ENCODE results near the gene CYTH4.

DNA sequence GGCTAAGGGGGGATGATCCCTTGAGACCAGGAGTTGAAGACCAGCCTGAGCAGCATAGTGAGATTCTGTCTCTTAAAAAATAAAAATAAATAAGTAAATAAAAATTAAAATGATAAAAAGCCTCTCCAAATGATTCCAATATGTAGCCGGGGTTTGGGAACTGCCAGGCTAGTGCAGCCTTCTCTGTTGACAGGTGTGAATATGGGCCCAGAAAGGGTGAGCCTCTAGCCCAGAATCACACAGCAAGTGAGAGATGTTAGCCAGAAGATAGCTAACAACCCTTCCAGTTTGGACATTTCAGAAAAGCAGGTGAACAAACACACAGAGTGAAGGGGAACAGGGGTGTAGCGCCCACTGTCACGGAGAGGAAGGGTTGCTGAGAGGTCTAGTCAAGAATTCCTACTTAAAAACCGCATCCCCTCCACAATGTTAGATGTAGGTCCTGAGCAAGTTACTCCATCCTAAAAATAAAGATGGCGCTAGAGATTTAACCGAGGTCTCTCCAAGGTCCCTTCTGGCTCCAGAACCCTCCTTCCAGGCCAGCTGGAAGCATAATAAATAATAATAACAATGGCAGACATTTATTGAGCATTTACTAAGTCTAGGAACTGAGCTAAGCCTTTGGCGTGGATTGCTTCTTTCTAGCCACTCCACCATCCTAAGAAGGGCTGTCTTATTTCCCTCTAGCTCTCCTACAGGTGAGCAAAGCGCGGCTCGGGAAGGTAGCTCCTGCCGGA, 51.6 kb downstream of the CYTH4 start:
- TF ChIP-seq EZH2phosphoT487 (IDR thresholded peaks at IDR 0.05) (no peak), EZH2 (IDR thresholded peaks at IDR 0.05) (no peak)
- TF ChIP-seq, protein P1, sequence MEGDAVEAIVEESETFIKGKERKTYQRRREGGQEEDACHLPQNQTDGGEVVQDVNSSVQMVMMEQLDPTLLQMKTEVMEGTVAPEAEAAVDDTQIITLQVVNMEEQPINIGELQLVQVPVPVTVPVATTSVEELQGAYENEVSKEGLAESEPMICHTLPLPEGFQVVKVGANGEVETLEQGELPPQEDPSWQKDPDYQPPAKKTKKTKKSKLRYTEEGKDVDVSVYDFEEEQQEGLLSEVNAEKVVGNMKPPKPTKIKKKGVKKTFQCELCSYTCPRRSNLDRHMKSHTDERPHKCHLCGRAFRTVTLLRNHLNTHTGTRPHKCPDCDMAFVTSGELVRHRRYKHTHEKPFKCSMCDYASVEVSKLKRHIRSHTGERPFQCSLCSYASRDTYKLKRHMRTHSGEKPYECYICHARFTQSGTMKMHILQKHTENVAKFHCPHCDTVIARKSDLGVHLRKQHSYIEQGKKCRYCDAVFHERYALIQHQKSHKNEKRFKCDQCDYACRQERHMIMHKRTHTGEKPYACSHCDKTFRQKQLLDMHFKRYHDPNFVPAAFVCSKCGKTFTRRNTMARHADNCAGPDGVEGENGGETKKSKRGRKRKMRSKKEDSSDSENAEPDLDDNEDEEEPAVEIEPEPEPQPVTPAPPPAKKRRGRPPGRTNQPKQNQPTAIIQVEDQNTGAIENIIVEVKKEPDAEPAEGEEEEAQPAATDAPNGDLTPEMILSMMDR (IDR thresholded peaks at IDR 0.05) = no peak

Measured in neural progenitor cell (in vitro differentiated cells).